GM10248 (cell line): ENCODE measurements around the gene SERPINA12.

ENCODE experiments used
- CTCF ChIA-PET: fragments of 300-600 bp; sonication (Branson Sonifier 250); formaldehyde crosslinking; extraction: SDS; loops from one replicate; lab custom pipeline; 2021; ENCODE audit warnings: antibody characterized with exemption; lab: Yijun Ruan, JAX
- POLR2A ChIA-PET: fragments of 350-650 bp; sonication (Branson Sonifier 250); formaldehyde crosslinking; extraction: SDS; loops from one replicate; lab custom pipeline; 2020; ENCODE audit warnings: antibody characterized with exemption; lab: Yijun Ruan, JAX
- DNase-seq: peaks from one replicate; pipeline ENCODE4 v3.0.0; 2012; ENCODE audit errors: extremely low spot score
- CTCF ChIP-seq: IDR thresholded peaks from 2 replicates; pipeline ENCODE4 v1.5.1; 2012; ENCODE audit warnings: mild to moderate bottlenecking, low read depth; ENCODE audit errors: extremely low read depth, missing control alignments, control extremely low read depth

SERPINA12 gene

GRCh38 chr14:94472842-94473241 is 36.4 kb downstream of the SERPINA12 start:
- CTCF ChIA-PET = interaction anchor here (2.3 kb wide), 1 partner anchor 13 kb away, joined by 9 read pairs; no protein-coding TSS in a partner anchor
- no peak for DNase-seq
- TF ChIP-seq CTCF = no peak
- POLR2A ChIA-PET = no interaction called here

GRCh38 chr14:94471045-94471444 is 38.2 kb downstream of the SERPINA12 start:
- TF ChIP-seq CTCF = no peak
- DNase-seq = no peak
- ChIA-PET POLR2A (no interaction called here), CTCF (no interaction called here)

- POLR2A ChIA-PET = no interaction called here
- CTCF ChIA-PET = interaction anchor here (3.1 kb wide), 1 partner anchor 16 kb away, joined by 17 read pairs; no protein-coding TSS in a partner anchor
These were observed 39.0 kb downstream of the SERPINA12 start for GRCh38 chr14:94470311-94470710.

GRCh38 chr14:94469261-94469660 is 40.0 kb downstream of the SERPINA12 start:
- TF ChIP-seq CTCF = no peak
- ChIA-PET POLR2A (no interaction called here), CTCF (interaction anchor here (1.0 to 3.1 kb wide), 5 partner anchors 12 to 125 kb away, joined by 3 to 17 read pairs (median 3); no protein-coding TSS in a partner anchor)
- no peak for DNase-seq

More at GRCh38 chr14:94470311-94470710, 39.0 kb downstream of the SERPINA12 start:
- TF ChIP-seq CTCF = no peak
- DNase-seq = no peak

GRCh38 chr14:94467728-94468520 is 41.3 kb downstream of the SERPINA12 start:
- POLR2A ChIA-PET = no interaction called here
- no peak for TF ChIP-seq CTCF
- CTCF ChIA-PET = interaction anchor here (1.3 to 3.1 kb wide), 4 partner anchors 18 to 124 kb away, joined by 3 to 17 read pairs (median 4); no protein-coding TSS in a partner anchor
- no peak for DNase-seq

GRCh38 chr14:94466706-94467370 is 42.4 kb downstream of the SERPINA12 start:
- ChIA-PET CTCF (interaction anchor here (0.7 to 1.7 kb wide), 2 partner anchors 19 to 21 kb away, joined by 3 to 4 read pairs; no protein-coding TSS in a partner anchor), POLR2A (no interaction called here)
- no peak for TF ChIP-seq CTCF
- DNase-seq = no peak
